Femur (tissue), 1 donor: ENCODE data around the gene CACNA1C.

Experiments used
- DNase-seq: peaks from one replicate; pipeline ENCODE4 v3.0.0-alpha.2; 2017

Gene CACNA1C

GRCh38 chr12:2263901-2264300, 211.1 kb downstream of the CACNA1C start:
- no peak for DNase-seq

GRCh38 chr12:2264651-2265232, 212.0 kb downstream of the CACNA1C start:
- DNase-seq: no peak

DNA sequence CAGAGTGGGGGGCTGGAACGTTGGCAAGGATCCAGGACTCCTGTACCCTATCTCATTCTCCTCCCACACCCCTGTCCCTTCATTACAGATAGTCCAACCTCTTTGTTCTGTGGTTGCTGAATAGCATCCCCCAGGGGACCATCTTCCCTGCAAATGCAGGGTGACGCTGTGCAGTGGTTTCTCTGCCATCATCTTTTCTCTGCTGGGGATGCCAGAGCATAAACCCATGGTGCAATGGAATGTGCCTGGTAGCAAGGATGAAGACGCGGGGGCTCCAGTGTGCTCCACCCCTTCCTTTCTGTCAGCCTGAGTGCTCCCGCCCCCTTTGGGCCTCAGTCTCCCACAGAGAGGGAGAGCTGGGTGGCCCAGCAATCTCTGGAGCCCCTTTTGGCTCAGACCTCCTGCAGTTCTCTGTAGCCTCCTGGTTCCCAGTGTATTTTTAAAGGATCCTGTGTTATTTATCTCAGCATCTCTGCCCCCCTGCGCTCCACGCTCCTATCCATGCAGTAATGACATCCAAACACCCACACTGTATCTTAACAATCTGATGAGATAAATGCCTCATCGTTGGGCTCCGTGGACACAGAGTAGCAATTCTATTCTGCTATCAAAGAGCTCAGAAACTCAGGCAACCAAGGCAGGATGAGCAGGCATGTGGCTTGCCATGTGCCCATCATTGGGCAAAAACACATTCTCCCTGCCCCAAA, 212.8 kb downstream of the CACNA1C start:
- no peak for DNase-seq

- DNase-seq: no peak
Measured at GRCh38 chr12:2266666-2267620, 214.2 kb downstream of the CACNA1C start.

DNA sequence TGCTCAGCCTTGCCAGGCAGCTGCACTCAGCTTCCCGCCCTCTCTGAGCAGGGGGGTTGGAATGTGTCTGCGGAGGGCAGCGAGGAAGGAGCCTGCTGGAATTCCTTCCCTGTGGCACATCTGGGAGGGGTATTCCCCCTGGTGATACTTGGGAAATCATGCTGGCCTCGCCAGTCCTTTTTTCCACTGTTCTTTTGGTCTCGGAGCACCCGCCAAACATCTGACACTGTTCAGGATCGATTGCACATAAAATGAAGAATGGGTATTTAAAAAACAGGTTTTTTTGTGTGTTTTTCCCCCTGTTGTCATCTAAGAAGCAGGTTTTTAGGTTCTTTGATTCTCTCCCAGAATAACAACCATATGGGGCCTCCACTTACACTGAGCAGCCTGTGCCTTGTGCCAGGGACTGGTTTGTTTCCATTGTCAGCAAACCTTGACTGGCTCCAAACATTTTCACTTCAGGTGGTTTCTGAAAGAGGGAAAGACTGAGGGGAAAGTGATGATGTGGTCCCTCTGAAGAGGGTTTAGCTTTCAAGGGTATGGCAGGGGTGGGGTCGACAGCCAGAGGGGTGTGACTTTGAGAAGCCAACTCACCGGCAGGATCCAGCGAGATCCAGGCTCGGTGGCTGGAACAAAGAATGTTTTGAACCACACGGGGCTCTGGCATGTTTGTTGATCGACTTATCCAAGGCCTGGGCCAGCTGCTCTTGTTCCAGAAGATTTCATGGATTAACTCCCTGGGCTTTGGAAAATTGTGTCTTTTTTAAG, 215.1 kb downstream of the CACNA1C start:
- peak; percentile 74 for DNase-seq

GRCh38 chr12:2268471-2269286, 215.9 kb downstream of the CACNA1C start:
- no peak for DNase-seq

GRCh38 chr12:2270846-2271245, 218.1 kb downstream of the CACNA1C start:
- DNase-seq: no peak

DNA sequence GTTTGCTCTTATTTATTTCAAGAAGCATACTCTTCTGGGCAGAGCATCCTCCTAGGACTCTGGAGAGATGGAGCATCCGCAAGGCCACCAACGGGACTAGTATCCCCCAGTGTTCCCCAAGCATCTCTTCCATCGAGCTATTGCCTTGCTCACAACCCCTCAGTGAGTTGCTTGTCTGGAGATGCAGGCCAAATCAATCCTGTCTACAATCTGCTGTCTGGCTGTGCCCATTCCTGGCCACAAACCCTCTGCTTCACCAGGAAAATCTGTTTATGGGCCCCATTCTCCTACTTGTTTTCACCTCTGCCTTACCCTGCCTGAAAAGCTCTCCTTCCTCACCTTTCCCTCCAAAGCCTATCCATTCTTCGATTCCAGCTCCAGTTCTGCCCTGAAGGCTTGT, 219.2 kb downstream of the CACNA1C start:
- DNase-seq: no peak

- DNase-seq: no peak
Measured at GRCh38 chr12:2273288-2273687, 220.5 kb downstream of the CACNA1C start.

DNA sequence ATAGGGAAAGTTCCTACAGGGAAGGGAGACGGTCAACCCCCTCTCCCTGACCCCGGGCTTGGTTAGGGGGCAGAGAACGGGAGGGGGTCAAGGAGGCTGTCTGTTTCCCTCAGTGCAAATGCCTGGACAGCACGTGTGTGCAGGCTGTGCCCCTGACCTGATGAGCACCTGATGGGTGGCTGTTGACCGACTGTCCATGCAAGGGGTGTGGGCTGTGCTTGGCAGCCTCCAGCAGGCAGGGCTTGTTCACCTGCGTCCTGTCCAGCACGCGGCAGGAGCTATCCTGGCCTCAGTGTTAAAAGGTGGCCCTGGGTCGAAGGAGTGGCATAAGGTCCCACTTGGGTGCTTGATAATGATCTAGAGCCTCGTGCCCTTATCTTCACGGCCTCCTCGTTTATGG, 221.0 kb downstream of the CACNA1C start:
- DNase-seq: no peak

- no peak for DNase-seq
Measured at GRCh38 chr12:2274733-2275132, 221.9 kb downstream of the CACNA1C start.

GRCh38 chr12:2276288-2277033, 223.7 kb downstream of the CACNA1C start:
- no peak for DNase-seq

DNA sequence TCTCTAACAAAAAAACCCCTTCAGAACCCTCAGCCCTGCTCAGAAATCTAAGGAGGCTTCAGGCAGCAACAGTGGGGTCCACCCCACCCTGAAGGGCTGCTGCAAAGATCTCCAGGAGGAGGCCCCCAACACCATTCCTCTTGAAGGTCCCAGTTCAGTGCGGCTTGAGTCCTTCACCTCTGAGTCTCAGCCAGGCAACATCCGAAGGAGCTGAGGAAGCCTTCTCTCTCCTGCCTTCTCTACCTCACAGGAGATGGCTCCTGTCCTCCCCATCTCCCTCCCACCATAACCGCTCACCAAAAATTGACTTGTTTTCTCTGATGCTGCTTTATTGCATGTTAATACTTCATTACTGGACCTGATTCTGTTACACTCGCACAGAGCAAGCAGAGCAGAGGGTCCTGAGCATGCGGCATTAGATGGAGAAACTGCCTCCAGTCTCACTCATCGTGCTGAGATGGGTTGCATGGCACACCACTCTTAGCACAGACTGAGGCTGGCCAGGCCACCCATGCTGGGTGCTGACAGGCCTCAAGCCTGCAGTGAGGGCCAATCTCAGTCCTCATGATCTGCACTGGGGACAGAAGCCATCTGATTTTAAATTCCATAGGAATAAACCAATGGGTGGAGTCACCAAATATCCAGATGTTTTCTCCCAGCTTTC, 224.8 kb downstream of the CACNA1C start:
- DNase-seq: no peak

DNA sequence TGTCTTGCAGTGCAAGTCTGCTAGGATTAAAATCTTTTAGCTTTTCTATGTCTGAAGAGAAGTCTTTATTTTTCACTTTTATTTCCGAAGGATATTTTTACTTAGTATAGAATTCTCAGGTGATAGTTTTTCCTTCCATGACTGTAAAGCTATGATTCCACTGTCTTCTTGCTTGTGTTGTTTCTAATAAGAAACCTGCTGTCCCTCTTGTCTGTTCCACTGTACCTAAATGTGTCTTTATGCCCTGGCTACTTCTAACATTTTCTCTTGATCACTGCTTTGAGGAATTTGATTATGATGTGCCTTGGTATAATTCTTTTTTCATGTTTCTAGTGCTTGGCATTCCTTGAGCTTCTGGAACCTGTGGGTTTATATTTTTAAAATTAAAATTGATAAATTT, 228.7 kb downstream of the CACNA1C start:
- DNase-seq: no peak

DNA sequence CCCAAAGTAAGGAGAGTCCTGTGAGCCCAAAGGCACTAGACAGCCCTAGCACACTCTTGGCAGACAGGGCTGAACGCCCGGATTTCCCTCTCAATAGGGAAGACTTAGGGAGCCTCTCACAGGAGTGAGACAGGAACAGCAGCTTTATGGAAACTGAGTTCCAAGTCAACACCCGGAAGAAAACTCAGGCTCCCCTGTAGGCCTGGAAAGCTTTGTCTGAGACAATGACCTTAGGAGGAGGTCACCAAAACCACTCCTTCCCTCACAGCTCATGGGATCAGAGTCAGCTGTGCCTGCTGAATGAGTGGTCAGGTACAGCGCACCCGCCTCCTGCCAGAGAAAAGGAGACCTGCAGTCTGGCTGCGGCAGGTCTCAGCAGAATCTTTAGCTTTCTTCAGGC, 229.5 kb downstream of the CACNA1C start:
- DNase-seq: no peak

DNA sequence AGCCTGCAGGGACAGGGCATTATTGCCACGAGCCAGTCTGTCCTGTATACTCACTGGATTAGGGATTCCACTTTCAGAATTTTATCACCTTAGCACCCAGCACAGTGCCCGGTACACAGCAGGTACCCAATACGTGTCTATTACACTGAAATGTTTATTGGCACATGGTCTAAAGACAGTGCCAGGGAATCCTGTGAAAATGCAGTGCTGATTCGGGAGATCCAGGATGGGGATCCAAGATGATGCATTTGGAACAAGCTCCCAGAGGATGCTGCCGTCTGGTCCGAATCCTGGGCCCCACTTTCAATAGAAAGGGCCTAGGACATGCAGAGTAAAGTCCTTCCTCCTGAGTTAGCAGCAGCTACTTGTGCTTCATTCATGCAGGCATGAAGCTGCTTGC, 230.7 kb downstream of the CACNA1C start:
- DNase-seq: no peak

- peak; percentile 86 for DNase-seq
Measured at GRCh38 chr12:2283916-2284315, 231.1 kb downstream of the CACNA1C start.

- DNase-seq: peak; percentile 76
Measured at GRCh38 chr12:2284321-2284813, 231.6 kb downstream of the CACNA1C start.

GRCh38 chr12:2284857-2285256, 232.1 kb downstream of the CACNA1C start:
- DNase-seq: peak; percentile 89

DNA sequence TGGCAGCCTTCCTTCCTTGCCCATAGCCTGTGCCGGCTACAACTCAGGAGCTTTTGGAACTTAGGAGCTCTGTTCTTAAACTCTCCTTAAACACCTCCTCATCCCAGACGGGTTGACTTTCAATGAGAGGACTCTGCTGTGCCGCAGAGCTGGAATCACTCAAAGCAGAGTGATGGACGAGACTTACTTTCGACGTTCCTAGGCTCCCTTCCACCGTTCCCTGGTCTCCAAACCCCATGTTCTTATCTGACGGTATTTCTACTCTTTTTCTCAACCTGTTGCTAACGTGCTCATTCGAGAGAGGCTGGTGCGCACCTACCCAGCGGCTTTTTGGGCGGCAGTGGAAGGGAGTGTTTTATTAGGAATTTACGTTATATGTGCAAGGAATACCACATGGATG, 232.7 kb downstream of the CACNA1C start:
- DNase-seq: no peak

DNA sequence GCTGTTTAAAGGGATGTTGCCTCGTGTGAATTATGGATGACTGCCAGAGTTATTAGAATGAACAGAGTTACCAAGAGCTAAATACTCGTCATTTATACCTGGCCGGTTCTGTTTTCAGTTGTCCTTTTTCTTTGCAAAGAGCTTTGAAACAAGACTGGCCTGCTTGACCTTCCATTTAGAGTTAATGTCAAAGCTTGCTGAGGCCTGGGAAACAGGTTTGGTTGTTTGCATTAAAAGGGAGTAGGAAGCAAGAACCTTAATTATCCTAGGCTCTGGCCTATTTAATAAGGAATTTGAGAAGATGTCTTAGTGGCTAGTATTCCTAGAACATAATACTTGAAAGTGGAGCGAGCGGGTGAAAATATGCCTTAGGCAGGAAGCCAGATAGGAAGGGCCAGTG, 233.3 kb downstream of the CACNA1C start:
- no peak for DNase-seq
